Mucosa of rectum (tissue), 2 donors: ENCODE results near the gene CD164L2.

Experiments used
- H3K27ac ChIP-seq, 2 donors: one replicate each; pipeline ENCODE4 v1.7.0; 2013; ENCODE audit warnings: inconsistent platforms in 2 of 2, low read depth in 2 of 2, low read length in 2 of 2
- H3K27me3 ChIP-seq, 2 donors: one replicate each; pipeline ENCODE4 v1.7.0; 2013; ENCODE audit warnings: low read length in 2 of 2; ENCODE audit not compliant: control insufficient read depth in 2 of 2, insufficient read depth in 2 of 2
- H3K36me3 ChIP-seq, 2 donors: one replicate each; pipeline ENCODE4 v1.7.0; 2013; ENCODE audit warnings: low read length in 2 of 2; ENCODE audit not compliant: control insufficient read depth in 2 of 2, insufficient read depth in 2 of 2
- H3K4me1 ChIP-seq, 2 donors: one replicate each; pipeline ENCODE4 v1.7.0; 2013; ENCODE audit warnings: low read length in 2 of 2, mild to moderate bottlenecking in 1 of 2; ENCODE audit not compliant: control insufficient read depth in 2 of 2, insufficient read depth in 2 of 2
- H3K4me3 ChIP-seq, 2 donors: one replicate each; pipeline ENCODE4 v1.7.0; 2013; ENCODE audit warnings: low read length in 2 of 2
- H3K9ac ChIP-seq, 2 donors: one replicate each; pipeline ENCODE4 v1.7.0; 2013; ENCODE audit warnings: low read length in 2 of 2, low read depth in 1 of 2, mild to moderate bottlenecking in 1 of 2
- H3K9me3 ChIP-seq, 2 donors: one replicate each; pipeline ENCODE4 v1.7.0; 2013; ENCODE audit warnings: low read length in 2 of 2; ENCODE audit not compliant: control insufficient read depth in 2 of 2
- donor health status: healthy.
- donor health status: Normal muscosa, but diverticular disease.

CD164L2 gene

DNA sequence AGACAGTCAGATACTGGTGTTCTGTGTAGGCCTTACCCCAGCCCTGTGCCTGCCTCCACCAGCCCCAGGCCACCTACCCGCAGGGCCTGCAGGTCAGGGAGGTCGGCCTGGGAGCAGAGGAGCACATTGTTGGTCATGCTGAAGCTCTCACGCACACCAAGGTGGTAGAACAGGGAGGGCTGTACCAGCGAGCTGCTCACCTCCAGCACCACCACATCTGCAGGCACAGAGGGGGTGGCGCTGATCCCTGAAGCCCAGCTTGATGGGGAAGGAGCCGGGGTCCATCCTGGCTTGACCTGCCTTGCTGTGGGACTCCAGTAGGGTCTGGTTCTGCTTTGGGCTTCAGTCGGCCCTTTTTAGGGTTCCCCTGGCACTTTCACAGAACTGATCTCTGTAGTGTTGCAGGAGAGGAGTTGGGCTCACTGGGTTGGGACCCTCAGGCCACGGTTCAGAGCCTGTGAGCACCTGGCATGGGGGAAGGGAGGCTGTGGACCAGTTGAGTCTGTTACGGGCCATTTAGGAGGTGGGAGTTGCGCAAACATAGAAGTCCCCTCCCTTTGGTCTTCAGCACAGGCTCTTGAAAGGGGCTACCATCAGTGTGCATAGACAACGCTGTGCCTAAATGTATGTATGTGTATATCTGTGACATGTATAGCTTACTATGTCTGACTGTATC, 18.3 kb downstream of the CD164L2 start:
- H3K36me3 ChIP-seq: peaks cover 7 to 10% of the 10 kb centered on the region in 2 donors
- peaks cover 19% of the 10 kb centered on the region in 2 donors for H3K4me1 ChIP-seq
- H3K4me3 ChIP-seq: peak overlapping the region; percentile 73 to 81
- H3K9ac ChIP-seq: peak overlapping the region; percentile 52 to 69
- peak overlapping the region; percentile 87 to 95 for H3K27ac ChIP-seq
- no peaks in the 10 kb centered on the region for H3K9me3 ChIP-seq
- H3K27me3 ChIP-seq: no peaks in the 10 kb centered on the region

DNA sequence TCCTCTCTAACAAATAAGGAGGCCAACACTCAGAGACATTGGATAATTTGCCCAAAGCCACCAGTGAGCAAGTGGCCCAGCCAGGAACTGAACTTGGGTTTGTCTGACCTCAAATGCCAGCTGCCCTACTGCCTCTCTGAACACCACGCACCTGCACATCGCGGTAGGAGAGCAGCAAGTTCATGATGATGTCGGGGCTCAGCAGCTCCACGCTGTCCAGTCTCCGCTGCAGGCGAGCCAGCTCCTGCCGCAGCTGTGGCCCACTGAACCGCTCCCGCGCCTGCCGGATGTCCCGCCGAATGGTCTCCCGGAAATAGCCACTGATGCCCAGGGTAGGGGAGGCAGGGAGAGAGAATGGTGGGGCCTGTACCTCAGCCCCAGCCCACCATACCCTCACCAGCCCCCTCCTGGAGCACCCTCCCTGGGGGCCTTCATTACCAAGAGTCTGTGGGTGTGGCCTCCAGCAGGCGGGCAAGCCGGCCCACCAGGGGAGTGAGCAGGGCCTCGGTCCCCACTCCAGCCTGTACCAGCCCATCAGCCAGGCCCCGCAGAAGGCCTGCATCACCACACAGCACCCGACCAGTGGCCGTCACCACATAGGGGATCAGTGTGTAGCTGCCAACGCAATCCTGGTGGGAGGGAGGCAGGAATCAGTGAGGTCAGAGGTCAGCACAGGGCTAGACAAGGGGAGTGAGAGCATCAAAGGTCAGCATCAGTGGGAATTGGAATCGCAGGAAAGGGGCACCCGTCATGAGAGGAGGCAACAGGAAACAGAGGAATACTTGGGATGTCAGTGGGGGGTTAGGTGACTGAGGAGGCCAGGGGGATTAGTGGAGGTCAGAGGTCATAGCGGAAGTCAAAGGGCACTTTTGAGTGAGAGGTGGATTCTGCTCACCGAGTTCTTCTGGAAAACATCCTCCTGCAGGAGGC, 19.1 kb downstream of the CD164L2 start:
- Histone ChIP-seq H3K27me3 (no peaks in the 10 kb centered on the region), H3K4me3 (no peak overlapping the region), H3K9ac (peak overlapping the region in 1 of 2 donors; percentile 69), H3K4me1 (peaks cover 16 to 19% of the 10 kb centered on the region in 2 donors), H3K36me3 (peaks cover 8 to 12% of the 10 kb centered on the region in 2 donors), H3K27ac (no peak overlapping the region), H3K9me3 (no peaks in the 10 kb centered on the region)

DNA sequence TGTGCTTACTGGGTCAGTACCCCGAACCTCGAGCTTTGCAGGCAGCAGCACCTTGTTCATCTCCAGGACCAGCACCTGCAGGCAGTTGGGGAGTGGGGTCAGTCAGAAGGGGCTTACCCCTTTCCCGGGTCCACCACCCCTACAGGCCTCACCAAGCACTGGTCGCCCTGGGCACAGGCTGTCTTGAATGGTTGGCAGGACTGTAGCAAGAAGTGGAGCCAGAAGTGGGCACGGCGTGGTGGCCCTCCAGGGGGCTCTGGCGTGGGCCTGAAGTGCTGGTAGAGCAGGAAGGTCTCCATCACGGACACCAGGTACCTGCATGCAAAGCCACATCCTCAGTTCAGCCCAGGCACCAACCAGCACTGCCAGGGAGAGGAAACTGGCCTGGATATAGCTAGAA, 21.6 kb downstream of the CD164L2 start:
- peaks cover 20 to 23% of the 10 kb centered on the region in 2 donors for H3K4me1 ChIP-seq
- H3K27ac ChIP-seq: no peak overlapping the region
- peaks cover 8 to 20% of the 10 kb centered on the region in 2 donors for H3K36me3 ChIP-seq
- no peak overlapping the region for H3K4me3 ChIP-seq
- H3K9ac ChIP-seq: no peak overlapping the region
- no peaks in the 10 kb centered on the region for H3K27me3 ChIP-seq
- no peaks in the 10 kb centered on the region for H3K9me3 ChIP-seq

DNA sequence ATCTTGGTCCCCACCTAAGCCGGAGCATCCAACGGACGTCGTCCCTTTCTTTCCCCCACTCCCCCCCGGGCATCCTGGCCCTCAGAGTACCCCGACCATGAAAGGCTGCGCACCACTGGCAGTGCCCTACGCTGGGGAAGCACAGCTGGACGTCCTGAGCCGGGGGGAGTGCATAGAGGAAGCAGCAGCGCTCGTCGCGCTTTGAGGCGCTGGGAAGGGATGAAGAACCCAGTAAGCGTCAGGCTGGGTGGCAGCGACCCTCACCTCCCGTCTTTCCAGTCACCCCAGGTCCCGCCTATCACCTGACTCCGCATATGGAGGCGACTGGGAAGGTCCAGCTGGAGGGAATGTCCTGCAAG, 22.1 kb downstream of the CD164L2 start:
- Histone ChIP-seq H3K4me1 (peaks cover 22 to 27% of the 10 kb centered on the region in 2 donors), H3K27me3 (no peaks in the 10 kb centered on the region), H3K9ac (no peak overlapping the region), H3K9me3 (no peaks in the 10 kb centered on the region), H3K27ac (no peak overlapping the region), H3K36me3 (peaks cover 9 to 20% of the 10 kb centered on the region in 2 donors), H3K4me3 (no peak overlapping the region)

DNA sequence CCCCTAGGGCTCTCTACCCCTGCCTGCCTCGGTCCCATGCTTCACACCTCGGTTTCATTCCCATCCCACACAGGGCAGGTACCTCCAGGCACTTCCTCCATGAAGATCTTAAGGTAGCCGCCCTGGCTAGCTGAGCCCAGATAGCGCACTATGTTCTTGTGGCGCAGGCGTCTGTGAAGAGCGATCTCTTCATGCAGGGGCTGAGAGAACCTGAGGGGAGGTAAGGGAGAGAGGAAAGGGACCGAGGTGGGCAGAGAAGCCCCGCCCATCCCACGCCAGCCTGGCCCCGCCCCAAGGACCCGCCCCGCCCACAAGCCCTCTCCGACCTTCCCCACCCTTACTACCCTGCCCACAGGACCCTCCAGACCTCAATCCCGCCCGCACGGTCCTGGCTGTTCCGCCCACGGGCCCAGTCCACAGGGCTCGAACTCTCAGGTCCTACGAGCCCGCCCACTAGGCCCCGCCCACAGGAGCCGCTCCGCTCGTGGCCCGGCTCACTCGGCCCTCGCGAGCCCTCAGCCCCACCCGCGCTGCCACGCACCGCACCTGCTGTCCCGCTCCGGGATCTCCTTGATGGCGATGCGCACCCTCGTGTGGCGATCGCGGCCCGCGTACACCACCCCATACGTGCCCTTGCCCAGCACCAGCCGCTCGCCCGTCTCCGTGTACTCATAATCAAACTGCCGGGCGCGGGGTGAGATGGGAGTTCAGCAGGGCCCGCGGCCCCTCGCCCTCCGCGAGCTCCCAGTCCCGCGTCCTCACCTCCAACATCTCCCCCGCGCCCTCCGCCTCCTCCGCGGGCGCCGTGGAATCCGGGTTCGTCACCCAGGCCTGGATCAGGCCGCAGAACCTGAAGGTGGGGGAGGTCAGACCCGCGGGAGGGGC, 22.7 kb downstream of the CD164L2 start:
- H3K9me3 ChIP-seq: no peaks in the 10 kb centered on the region
- H3K27ac ChIP-seq: no peak overlapping the region
- H3K36me3 ChIP-seq: peaks cover 15 to 25% of the 10 kb centered on the region in 2 donors
- H3K9ac ChIP-seq: no peak overlapping the region
- H3K27me3 ChIP-seq: no peaks in the 10 kb centered on the region
- peaks cover 22 to 27% of the 10 kb centered on the region in 2 donors for H3K4me1 ChIP-seq
- peak overlapping the region; percentile 36 to 61 for H3K4me3 ChIP-seq

DNA sequence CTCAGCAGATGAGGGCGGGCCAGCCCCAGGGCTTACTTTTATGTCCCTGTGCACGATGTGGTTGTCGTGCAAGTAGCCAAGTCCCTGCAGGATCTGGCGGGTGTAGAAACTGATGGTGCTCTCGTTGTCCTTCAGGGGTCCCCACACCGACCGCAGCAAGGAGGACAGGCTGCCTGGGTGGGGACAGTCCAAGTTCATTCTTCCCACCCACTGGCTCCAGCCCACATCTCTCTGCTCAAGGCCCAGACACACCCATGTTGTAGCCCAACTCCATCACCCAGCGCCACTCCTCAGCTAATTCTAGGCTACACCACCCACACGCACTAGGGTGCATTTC, 23.3 kb downstream of the CD164L2 start:
- Histone ChIP-seq H3K36me3 (peaks cover 18 to 30% of the 10 kb centered on the region in 2 donors), H3K4me3 (peak overlapping the region in 1 of 2 donors; percentile 61), H3K9me3 (no peaks in the 10 kb centered on the region), H3K9ac (no peak overlapping the region), H3K27ac (no peak overlapping the region), H3K4me1 (peaks cover 17 to 21% of the 10 kb centered on the region in 2 donors), H3K27me3 (no peaks in the 10 kb centered on the region)

DNA sequence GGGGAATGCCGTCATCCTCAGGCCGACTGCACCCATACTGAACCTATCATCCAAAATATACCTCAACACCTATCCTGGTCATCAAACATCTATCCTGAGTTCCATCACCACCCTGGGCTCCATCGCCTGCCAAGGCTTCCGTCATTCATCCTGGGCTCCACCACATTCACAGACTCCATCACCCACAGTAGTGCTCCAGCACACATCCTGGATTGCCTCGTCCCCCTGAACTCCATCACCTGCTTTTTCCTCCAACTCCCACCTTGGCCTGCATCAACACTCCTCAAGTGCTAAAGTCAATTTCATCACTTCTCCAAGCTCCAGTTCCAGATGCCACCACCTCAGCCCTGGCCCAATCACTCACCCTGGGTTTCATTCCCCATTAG, 24.2 kb downstream of the CD164L2 start:
- Histone ChIP-seq H3K9me3 (no peaks in the 10 kb centered on the region), H3K36me3 (peaks cover 18 to 30% of the 10 kb centered on the region in 2 donors), H3K4me1 (peaks cover 13 to 18% of the 10 kb centered on the region in 2 donors)

DNA sequence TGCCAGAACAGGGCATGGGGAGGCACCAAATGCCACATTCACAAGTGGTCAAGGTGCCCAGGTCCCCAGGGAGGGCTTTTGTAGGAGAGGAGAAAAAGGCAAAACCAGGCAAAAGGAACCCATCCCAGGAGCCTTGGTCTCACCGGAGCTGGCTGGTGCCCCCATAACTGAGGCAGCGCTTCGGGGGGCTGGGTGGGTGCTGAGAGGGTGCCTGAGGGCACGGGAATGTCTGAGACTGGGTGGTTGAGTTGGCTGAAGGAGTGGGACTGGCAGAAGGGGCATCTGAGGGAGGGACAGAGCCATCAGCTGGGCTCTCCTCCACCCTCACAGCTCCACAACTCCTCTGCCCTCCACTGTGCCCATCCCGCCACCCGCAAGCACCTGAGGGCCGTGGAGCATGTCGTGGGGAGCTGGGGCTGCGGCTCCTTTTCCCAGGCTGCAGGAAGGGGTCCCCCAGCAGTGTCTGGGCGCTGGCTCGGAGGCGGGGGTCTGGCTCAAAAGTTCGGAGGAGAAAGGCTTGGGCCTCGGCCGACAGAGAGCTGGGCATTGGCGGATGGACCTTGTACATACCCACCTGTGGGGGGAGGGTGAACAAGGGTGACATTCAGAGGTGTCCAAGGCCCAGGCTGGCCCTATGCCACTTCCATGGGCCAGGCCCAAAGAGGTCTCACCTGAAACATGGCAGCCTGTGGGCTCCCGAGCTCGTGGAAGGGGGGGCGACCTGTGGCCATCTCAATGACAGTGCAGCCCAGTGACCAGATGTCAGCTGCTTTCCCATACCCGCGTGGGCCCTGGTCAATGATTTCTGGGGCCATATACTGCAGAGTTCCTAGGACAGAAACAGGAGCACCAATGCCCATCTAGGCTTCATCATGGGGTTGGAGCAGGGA, 24.9 kb downstream of the CD164L2 start:
- H3K9ac ChIP-seq: no peak overlapping the region
- H3K4me1 ChIP-seq: peaks cover 13 to 18% of the 10 kb centered on the region in 2 donors
- no peaks in the 10 kb centered on the region for H3K9me3 ChIP-seq
- H3K27me3 ChIP-seq: no peaks in the 10 kb centered on the region
- H3K4me3 ChIP-seq: no peak overlapping the region
- peaks cover 16 to 25% of the 10 kb centered on the region in 2 donors for H3K36me3 ChIP-seq
- H3K27ac ChIP-seq: no peak overlapping the region

More for the DNA sequence above, 24.2 kb downstream of the CD164L2 start:
- Histone ChIP-seq H3K9ac (no peak overlapping the region), H3K27ac (no peak overlapping the region), H3K4me3 (no peak overlapping the region), H3K27me3 (no peaks in the 10 kb centered on the region)
